ENCODE measurements around the gene PAK6. TPM values are rescaled to one million over a fixed set of nuclear protein-coding genes. Genes with fewer than 3 reads are reported as not detected.

Gene PAK6
- polyA plus RNA-seq, 1 of the 3 experiments (the other 2 are of a cell fraction): 0.07 TPM

DNA sequence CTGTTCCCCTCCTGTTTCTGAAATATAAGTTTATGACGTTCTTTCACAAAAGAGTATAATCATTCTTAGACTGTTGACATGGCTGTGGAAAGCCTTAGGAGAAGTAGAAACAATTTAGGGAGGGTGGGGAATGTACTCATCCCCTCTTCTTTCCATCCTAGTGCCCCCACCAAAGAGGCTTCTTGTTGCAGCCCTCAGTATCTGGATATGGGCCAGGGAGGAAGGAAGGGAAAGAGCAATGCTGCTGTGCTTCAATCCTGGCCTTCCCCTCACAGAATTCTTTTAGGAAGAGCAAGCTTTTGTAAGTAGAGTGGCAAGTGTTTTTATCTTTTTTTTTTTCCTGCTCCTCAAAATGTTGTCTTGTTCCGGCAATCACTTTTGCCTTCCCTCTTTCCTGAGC, 86.3 kb downstream of the PAK6 start (continued):
- TF ChIP-seq, protein P1, sequence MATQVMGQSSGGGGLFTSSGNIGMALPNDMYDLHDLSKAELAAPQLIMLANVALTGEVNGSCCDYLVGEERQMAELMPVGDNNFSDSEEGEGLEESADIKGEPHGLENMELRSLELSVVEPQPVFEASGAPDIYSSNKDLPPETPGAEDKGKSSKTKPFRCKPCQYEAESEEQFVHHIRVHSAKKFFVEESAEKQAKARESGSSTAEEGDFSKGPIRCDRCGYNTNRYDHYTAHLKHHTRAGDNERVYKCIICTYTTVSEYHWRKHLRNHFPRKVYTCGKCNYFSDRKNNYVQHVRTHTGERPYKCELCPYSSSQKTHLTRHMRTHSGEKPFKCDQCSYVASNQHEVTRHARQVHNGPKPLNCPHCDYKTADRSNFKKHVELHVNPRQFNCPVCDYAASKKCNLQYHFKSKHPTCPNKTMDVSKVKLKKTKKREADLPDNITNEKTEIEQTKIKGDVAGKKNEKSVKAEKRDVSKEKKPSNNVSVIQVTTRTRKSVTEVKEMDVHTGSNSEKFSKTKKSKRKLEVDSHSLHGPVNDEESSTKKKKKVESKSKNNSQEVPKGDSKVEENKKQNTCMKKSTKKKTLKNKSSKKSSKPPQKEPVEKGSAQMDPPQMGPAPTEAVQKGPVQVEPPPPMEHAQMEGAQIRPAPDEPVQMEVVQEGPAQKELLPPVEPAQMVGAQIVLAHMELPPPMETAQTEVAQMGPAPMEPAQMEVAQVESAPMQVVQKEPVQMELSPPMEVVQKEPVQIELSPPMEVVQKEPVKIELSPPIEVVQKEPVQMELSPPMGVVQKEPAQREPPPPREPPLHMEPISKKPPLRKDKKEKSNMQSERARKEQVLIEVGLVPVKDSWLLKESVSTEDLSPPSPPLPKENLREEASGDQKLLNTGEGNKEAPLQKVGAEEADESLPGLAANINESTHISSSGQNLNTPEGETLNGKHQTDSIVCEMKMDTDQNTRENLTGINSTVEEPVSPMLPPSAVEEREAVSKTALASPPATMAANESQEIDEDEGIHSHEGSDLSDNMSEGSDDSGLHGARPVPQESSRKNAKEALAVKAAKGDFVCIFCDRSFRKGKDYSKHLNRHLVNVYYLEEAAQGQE (IDR thresholded peaks at IDR 0.05; ENCODE audit: low read depth, low read length): no peak
- TF ChIP-seq RXRA (IDR thresholded peaks at IDR 0.05; ENCODE audit: borderline replicate concordance, low read depth) (no peak), FOXJ3 (CRISPR knock-in tag; IDR thresholded peaks at IDR 0.05) (no peak), FOXM1 (IDR thresholded peaks at IDR 0.05; ENCODE audit: low read depth) (no peak)

- Histone ChIP-seq H3K27me3 (ENCODE audit: insufficient read depth) (no peaks in the 10 kb centered on the region), H3F3A (replicated peaks; ENCODE audit: insufficient read depth) (peaks cover 11% of the 10 kb centered on the region), H3K4me2 (peak overlapping the region; percentile 94), H3K9ac (no peak overlapping the region), H3K4me1 (ENCODE audit: control insufficient read depth in 1 of 2, insufficient read depth in 2 of 2, low read depth in 1 of 2, low read length in 1 of 2) (peaks cover 23 to 25% of the 10 kb centered on the region in 2 experiments), H3K27ac (ENCODE audit: low read depth in 2 of 2, low read length in 1 of 2) (no peak overlapping the region), H3K4me3 (ENCODE audit: low read depth in 2 of 2, low read length in 1 of 2) (peak overlapping the region in 1 of 2 experiments; percentile 73; a peak in 1 of 4 replicates), H3K79me2 (ENCODE audit: insufficient read depth) (peaks cover 15% of the 10 kb centered on the region; the same call in 1 of the 2 replicates), H3K36me3 (replicated peaks in 1 of 2; ENCODE audit: control insufficient read depth in 1 of 2, insufficient read depth in 2 of 2, low read length in 1 of 2) (peaks cover 0 to 4% of the 10 kb centered on the region in 2 experiments), H3K9me2 (no peaks in the 10 kb centered on the region), H3K9me3 (no peaks in the 10 kb centered on the region), H2AFZ (ENCODE audit: low read depth) (no peak overlapping the region), H4K20me1 (ENCODE audit: insufficient read depth) (no peaks in the 10 kb centered on the region)
- ChIA-PET CTCF (interaction anchor here (1.4 to 70.6 kb wide), 6 partner anchors 11 to 108 kb away, joined by 3 to 2194 read pairs (median 10); partner anchors contain the start of genes ANKRD63, CCDC9B, DISP2 and INAFM2), POLR2A (interaction anchor here (2.6 kb wide), 1 partner anchor 15 kb away, joined by 10 read pairs; the partner anchor contains the start of gene CCDC9B)
- TF ChIP-seq, protein P2, sequence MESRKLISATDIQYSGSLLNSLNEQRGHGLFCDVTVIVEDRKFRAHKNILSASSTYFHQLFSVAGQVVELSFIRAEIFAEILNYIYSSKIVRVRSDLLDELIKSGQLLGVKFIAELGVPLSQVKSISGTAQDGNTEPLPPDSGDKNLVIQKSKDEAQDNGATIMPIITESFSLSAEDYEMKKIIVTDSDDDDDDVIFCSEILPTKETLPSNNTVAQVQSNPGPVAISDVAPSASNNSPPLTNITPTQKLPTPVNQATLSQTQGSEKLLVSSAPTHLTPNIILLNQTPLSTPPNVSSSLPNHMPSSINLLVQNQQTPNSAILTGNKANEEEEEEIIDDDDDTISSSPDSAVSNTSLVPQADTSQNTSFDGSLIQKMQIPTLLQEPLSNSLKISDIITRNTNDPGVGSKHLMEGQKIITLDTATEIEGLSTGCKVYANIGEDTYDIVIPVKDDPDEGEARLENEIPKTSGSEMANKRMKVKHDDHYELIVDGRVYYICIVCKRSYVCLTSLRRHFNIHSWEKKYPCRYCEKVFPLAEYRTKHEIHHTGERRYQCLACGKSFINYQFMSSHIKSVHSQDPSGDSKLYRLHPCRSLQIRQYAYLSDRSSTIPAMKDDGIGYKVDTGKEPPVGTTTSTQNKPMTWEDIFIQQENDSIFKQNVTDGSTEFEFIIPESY (IDR thresholded peaks at IDR 0.05; ENCODE audit: borderline replicate concordance, low read depth): no peak
- TF ChIP-seq ELF1 (IDR thresholded peaks at IDR 0.05) (no peak), FOSL2 (IDR thresholded peaks at IDR 0.05; ENCODE audit: borderline replicate concordance, low read depth) (no peak), MEF2A (IDR thresholded peaks at IDR 0.05; ENCODE audit: borderline replicate concordance, low read depth) (no peak), USF1 (IDR thresholded peaks at IDR 0.05; ENCODE audit: borderline replicate concordance, low read depth) (no peak), GABPA (IDR thresholded peaks at IDR 0.05; ENCODE audit: low read depth) (no peak), POLR2AphosphoS5 (IDR thresholded peaks at IDR 0.05; ENCODE audit: low read depth, low read length) (no peak), IRF3 (IDR thresholded peaks at IDR 0.05; ENCODE audit: low read depth, low read length) (no peak), USF2 (IDR thresholded peaks at IDR 0.05; ENCODE audit: borderline replicate concordance, low read depth, low read length) (no peak), RFX5 (IDR thresholded peaks at IDR 0.05; ENCODE audit: low read length) (no peak), JUND (IDR thresholded peaks at IDR 0.05) (no peak)
- TF ChIP-seq, protein P1 (IDR thresholded peaks at IDR 0.05; ENCODE audit: low read depth, low read length): no peak
- no peak for DNase-seq
- 86% methylated on average over 2 of the region's 2 CpGs for WGBS (ENCODE audit: low lambda C conversion rate)
These were observed 86.8 kb downstream of the PAK6 start for GRCh38 chr15:40325700-40326099.
